K562 (cell line): ENCODE data around the gene KCNJ11. TPM values are rescaled to one million over a fixed set of nuclear protein-coding genes. Genes with fewer than 3 reads are reported as not detected.

ENCODE experiments used
- ATAC-seq: fragments of 200-7000 bp; cut with Tn5 transposase; 3 replicates; pipeline ENCODE4 v1.9.1; 2020; ENCODE audit warnings: moderate library complexity
- BruUV-seq: library from RNA; stranded (reverse); fragments of 400-500 nt; replicated peaks from 2 replicates; lab custom pipeline; 2021; lab: Mats Ljungman, UMichigan
- CTCF ChIA-PET: fragments of 300-600 bp; formaldehyde crosslinking; extraction: SDS; loops from one replicate; lab custom pipeline; 2021; ENCODE audit warnings: low intra/inter-chr PET ratio; lab: Yijun Ruan, JAX
- POLR2A ChIA-PET: fragments of 300-600, 350-650 bp; sonication (Branson Sonifier 250); formaldehyde crosslinking; extraction: SDS; loops from one replicate; lab custom pipeline; 2021; ENCODE audit warnings: antibody characterized with exemption, inconsistent platforms; lab: Yijun Ruan, JAX
- DNase-seq, 4 experiments: peaks; one replicate each; pipeline versions ENCODE4 v3.0.0 to v3.0.0-alpha.2; 2011 to 2018; ENCODE audit warnings: low spot score in 3 of 4, mixed read lengths in 3 of 4; ENCODE audit errors: extremely low read depth in 1 of 4
- FAIRE-seq: peaks from 2 replicates; lab custom pipeline; 2011; peaks lifted over from hg19 to GRCh38; lab: Jason Lieb, UNC
- H2AFZ ChIP-seq: 2 replicates; pipeline ENCODE4 v1.6.0; 2011; ENCODE audit warnings: low read depth, low read length, control low read depth, inconsistent platforms
- H3K27ac ChIP-seq: fragments of 200-600 bp; 3 replicates; pipeline ENCODE4 v1.8.0; 2011; ENCODE audit warnings: low read depth, mild to moderate bottlenecking, control low read depth, inconsistent platforms, low read length, moderate library complexity, mixed read lengths; ENCODE audit errors: extremely low read depth
- H3K27me3 ChIP-seq, 2 experiments: fragments of 300-600 bp in 1 of 2; 2 replicates in 1 of 2; 3 replicates in 1 of 2; pipeline versions ENCODE4 v1.6.0 to v1.8.0; 2011; ENCODE audit warnings: inconsistent platforms in 2 of 2, low read length in 2 of 2, mild to moderate bottlenecking in 1 of 2, mixed read lengths in 1 of 2, moderate library complexity in 1 of 2; ENCODE audit not compliant: control insufficient read depth in 2 of 2, insufficient read depth in 2 of 2
- H3K36me3 ChIP-seq: fragments of 300-600 bp; 3 replicates; pipeline ENCODE4 v1.8.0; 2011; ENCODE audit warnings: mild to moderate bottlenecking, low read length, inconsistent platforms; ENCODE audit not compliant: control insufficient read depth, insufficient read depth
- H3K4me1 ChIP-seq, 2 experiments: fragments of 200-600 bp in 1 of 2; replicated peaks in 1 of 2; 2 replicates in 1 of 2; 3 replicates in 1 of 2; pipeline versions ENCODE4 v1.5.1 to v1.8.0; 2011; ENCODE audit warnings: inconsistent platforms in 2 of 2, low read length in 2 of 2, mild to moderate bottlenecking in 1 of 2, mixed read lengths in 1 of 2, moderate library complexity in 1 of 2; ENCODE audit not compliant: control insufficient read depth in 2 of 2, insufficient read depth in 2 of 2
- H3K4me2 ChIP-seq: 2 replicates; pipeline ENCODE4 v1.6.1; 2011; ENCODE audit warnings: low read length, control low read depth, inconsistent platforms, mixed read lengths; ENCODE audit not compliant: insufficient read depth
- H3K4me3 ChIP-seq: fragments of 200-600 bp; sonication (generic), shearing (Covaris generic); 2 replicates; pipeline ENCODE4 v1.5.1; 2016; ENCODE audit warnings: control low read depth, inconsistent platforms
- H3K79me2 ChIP-seq: fragments of 200-600 bp; 3 replicates; pipeline ENCODE4 v1.8.0; 2011; ENCODE audit warnings: low read length, inconsistent platforms; ENCODE audit not compliant: control insufficient read depth, insufficient read depth
- H3K9ac ChIP-seq, 2 experiments: 2 replicates each; pipeline versions ENCODE4 v1.6.0 to v1.6.1; 2011; ENCODE audit warnings: low read depth in 2 of 2, low read length in 2 of 2, control low read depth in 1 of 2, inconsistent platforms in 1 of 2, mild to moderate bottlenecking in 1 of 2, mixed read lengths in 1 of 2; ENCODE audit not compliant: insufficient read depth in 1 of 2
- H3K9me1 ChIP-seq: one replicate; pipeline ENCODE4 v1.6.0; 2011; ENCODE audit warnings: inconsistent platforms, mild to moderate bottlenecking, low read length, moderate library complexity; ENCODE audit not compliant: control insufficient read depth, insufficient read depth
- H3K9me3 ChIP-seq: replicated peaks from 2 replicates; pipeline ENCODE4 v1.5.1; 2011; ENCODE audit warnings: low read depth, low read length, inconsistent platforms; ENCODE audit not compliant: control insufficient read depth, insufficient read depth
- H4K20me1 ChIP-seq: replicated peaks from 2 replicates; pipeline ENCODE4 v1.6.1; 2011; ENCODE audit warnings: low read length, inconsistent platforms, mixed read lengths; ENCODE audit not compliant: control insufficient read depth, insufficient read depth
- KAT8 ChIP-seq: fragments of 450-650 bp; IDR thresholded peaks from 2 replicates; pipeline ENCODE4 v1.6.1; 2016; ENCODE audit warnings: low read depth, mild to moderate bottlenecking
- STAT5A ChIP-seq: IDR thresholded peaks from 2 replicates; pipeline ENCODE4 v1.6.1; 2012; ENCODE audit warnings: low read length, inconsistent platforms, borderline replicate concordance
- WGBS: fragments of 100-300 bp; shearing (Covaris generic); methylation state at CpG from one replicate; pipeline ENCODE4 v1.1.6; 2016; ENCODE audit warnings: low coverage, mixed read lengths; ENCODE audit not compliant: insufficient coverage; ENCODE audit errors: missing lambda C conversion rate; 5-methylcytosine and 5-hydroxymethylcytosine counted together
- in situ Hi-C: fragments of 300-500 bp; cut with MboI; formaldehyde crosslinking; loops from 4 replicates; pipeline ENCODE4 v1.15.0; 2018; ENCODE audit warnings: inconsistent platforms, mixed read lengths
- intact Hi-C: fragments of 100-400 bp; cut with micrococcal nuclease; formaldehyde crosslinking; loops from 2 replicates; pipeline ENCODE4 v1.14.2; 2022
- polyA plus RNA-seq, 8 experiments: library from polyadenylated mRNA; depleted of rRNA in 4 of 8; stranded (reverse) in 5 of 8; unstranded in 3 of 8; fragments of >200 nt; fragmentation: Nextera tagmentation in 2 of 8; fragmentation: Illumina TruSeq in 1 of 8; extraction: Ambion mirVana in 2 of 8; extraction: Trizol in 1 of 8; gene quantifications; 2 replicates each; pipeline versions ENCODE4 v1.2.1 to v1.2.3, GENCODE V29; 2011 to 2014; ENCODE audit warnings: inconsistent platforms in 1 of 8, missing spikeins in 1 of 8
- total RNA-seq, 7 experiments: library from RNA; depleted of rRNA in 6 of 7; stranded (reverse); fragments of >200 nt in 6 of 7; fragmentation: Illumina TruSeq in 2 of 7; extraction: Trizol in 2 of 7; gene quantifications; 2 replicates each; pipeline versions ENCODE4 v1.2.1 to v1.2.3, GENCODE V29; 2011 to 2021; ENCODE audit warnings: low replicate concordance in 1 of 7
- TF ChIP-seq, protein P1 (sequence below): sonication (generic); formaldehyde crosslinking; IDR thresholded peaks from 2 replicates; pipeline ENCODE4 v1.8.0; 2022; ENCODE audit warnings: mild to moderate bottlenecking, missing genetic modification reagents
- TF ChIP-seq, protein P2 (sequence below): IDR thresholded peaks from 3 replicates; pipeline ENCODE4 v1.6.1; 2011; ENCODE audit warnings: borderline replicate concordance, mild to moderate bottlenecking, moderate library complexity; ENCODE audit not compliant: insufficient read length; ENCODE audit errors: extremely low read depth
- TF ChIP-seq, protein P3 (sequence below), 2 experiments: fragments of 250-450 bp in 1 of 2; fragments of 450-650 bp in 1 of 2; sonication (Bioruptor Pico) in 1 of 2; IDR thresholded peaks; 2 replicates each; pipeline versions ENCODE4 v1.6.1 to v1.8.0; 2016 to 2021; ENCODE audit warnings: mild to moderate bottlenecking in 2 of 2, moderate library complexity in 2 of 2, missing compliant biosample characterization in 1 of 2, missing genetic modification characterization in 1 of 2
- TF ChIP-seq, protein P4 (sequence below), 2 experiments: fragments of 450-650 bp; conservative IDR thresholded peaks; 2 replicates each; pipeline ENCODE4 v1.6.1; 2017; ENCODE audit warnings: mild to moderate bottlenecking in 2 of 2, moderate library complexity in 2 of 2
- TF ChIP-seq, protein P5 (sequence below): fragments of 450-650 bp; formaldehyde crosslinking; IDR thresholded peaks from 2 replicates; pipeline ENCODE4 v1.4.0; 2022; ENCODE audit warnings: missing genetic modification characterization

The KCNJ11 gene
- total and polyA plus RNA-seq, 9 of the 15 experiments (the other 6 are each of a cell fraction or from before 2014, with no cell fraction given) = 0.54 to 3.7 (median 0.86) TPM; not detected in 2

DNA sequence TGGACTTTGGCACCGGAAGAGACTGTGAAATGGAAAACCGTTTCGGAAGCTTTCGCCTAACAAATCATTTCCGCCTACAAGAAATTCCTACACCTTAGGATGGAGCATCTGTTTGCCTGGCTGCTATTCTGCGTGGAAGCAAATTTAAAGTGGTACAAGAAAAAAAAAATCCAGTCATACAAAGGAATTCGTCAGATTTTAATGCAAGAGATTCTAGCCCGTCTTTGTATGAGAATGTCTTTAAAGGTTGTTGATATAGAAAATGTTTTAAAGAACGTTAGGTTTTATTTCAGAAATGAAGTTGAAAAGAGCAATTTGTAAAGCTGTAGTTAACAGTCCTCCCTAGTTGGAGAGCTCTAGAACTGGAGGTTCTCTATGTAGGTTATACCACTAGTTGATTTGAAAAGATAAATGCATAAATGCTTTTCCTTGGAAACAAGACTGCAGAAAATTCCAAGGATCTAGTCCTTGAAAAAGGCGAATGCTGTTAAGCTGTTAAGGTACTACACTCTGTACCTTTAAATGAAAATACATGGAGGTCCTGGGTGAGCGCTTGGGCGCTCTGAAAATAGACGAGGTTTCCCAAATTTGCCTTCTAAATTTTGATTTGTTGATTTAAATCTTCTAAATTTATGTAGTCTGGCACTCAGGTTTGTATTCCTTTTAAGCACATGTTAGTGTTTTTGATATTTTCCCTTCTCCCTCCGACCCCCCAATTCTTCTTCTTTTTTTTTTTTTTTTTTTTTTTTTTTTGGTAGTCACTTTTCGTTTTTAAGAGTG is 34.4 kb downstream of the KCNJ11 start:
- WGBS = under 1% methylated on average over 13 of the region's 15 CpGs
- ChIA-PET CTCF (interaction anchor here (0.7 kb wide), 2 partner anchors 123 to 627 kb away, joined by 3 to 5 read pairs; no protein-coding TSS in a partner anchor), POLR2A (interaction anchor here (0.6 to 1.6 kb wide), 7 partner anchors 9 to 278 kb away, joined by 3 to 5 read pairs (median 4); no protein-coding TSS in a partner anchor)
- no peaks in the 10 kb centered on the region for H4K20me1 ChIP-seq
- H3K4me2 ChIP-seq = peak overlapping the region; percentile 83
- peak overlapping the region; percentile 88 for H2AFZ ChIP-seq
- H3K9ac ChIP-seq = peak overlapping the region; percentile 79 to 92
- peaks cover 33% of the 10 kb centered on the region; the same call in 2 of the 3 replicates for H3K36me3 ChIP-seq
- no peaks in the 10 kb centered on the region for H3K9me1 ChIP-seq
- no peaks in the 10 kb centered on the region for H3K27me3 ChIP-seq
- DNase-seq (peak in 2 of 4 experiments; percentile 12 to 28), ATAC-seq (no peak), FAIRE-seq (no peak)
- H3K4me3 ChIP-seq = peak overlapping the region; percentile 63
- BruUV-seq = TSS peak; percentile 54
- H3K79me2 ChIP-seq = peaks cover 60% of the 10 kb centered on the region
- H3K27ac ChIP-seq = peak overlapping the region; percentile 74
- in situ Hi-C loops = no loop called here
- H3K9me3 ChIP-seq = peaks cover 2% of the 10 kb centered on the region; the same call in 1 of the 2 replicates
- intact Hi-C loops = loop anchor here (2.0 kb wide), 2 partner anchors 77 to 123 kb away; partner anchors contain the start of gene NUCB2
- H3K4me1 ChIP-seq = peaks cover 7 to 25% of the 10 kb centered on the region in 2 experiments; a peak in 4 of 5 replicates
- TF ChIP-seq STAT5A (no peak), KAT8 (no peak)
- TF ChIP-seq, protein P1, sequence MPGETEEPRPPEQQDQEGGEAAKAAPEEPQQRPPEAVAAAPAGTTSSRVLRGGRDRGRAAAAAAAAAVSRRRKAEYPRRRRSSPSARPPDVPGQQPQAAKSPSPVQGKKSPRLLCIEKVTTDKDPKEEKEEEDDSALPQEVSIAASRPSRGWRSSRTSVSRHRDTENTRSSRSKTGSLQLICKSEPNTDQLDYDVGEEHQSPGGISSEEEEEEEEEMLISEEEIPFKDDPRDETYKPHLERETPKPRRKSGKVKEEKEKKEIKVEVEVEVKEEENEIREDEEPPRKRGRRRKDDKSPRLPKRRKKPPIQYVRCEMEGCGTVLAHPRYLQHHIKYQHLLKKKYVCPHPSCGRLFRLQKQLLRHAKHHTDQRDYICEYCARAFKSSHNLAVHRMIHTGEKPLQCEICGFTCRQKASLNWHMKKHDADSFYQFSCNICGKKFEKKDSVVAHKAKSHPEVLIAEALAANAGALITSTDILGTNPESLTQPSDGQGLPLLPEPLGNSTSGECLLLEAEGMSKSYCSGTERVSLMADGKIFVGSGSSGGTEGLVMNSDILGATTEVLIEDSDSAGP (CRISPR knock-in tag) = 0 out of 2 replicates have a peak, but pooled peaks have one; percentile 63
- TF ChIP-seq, protein P2, sequence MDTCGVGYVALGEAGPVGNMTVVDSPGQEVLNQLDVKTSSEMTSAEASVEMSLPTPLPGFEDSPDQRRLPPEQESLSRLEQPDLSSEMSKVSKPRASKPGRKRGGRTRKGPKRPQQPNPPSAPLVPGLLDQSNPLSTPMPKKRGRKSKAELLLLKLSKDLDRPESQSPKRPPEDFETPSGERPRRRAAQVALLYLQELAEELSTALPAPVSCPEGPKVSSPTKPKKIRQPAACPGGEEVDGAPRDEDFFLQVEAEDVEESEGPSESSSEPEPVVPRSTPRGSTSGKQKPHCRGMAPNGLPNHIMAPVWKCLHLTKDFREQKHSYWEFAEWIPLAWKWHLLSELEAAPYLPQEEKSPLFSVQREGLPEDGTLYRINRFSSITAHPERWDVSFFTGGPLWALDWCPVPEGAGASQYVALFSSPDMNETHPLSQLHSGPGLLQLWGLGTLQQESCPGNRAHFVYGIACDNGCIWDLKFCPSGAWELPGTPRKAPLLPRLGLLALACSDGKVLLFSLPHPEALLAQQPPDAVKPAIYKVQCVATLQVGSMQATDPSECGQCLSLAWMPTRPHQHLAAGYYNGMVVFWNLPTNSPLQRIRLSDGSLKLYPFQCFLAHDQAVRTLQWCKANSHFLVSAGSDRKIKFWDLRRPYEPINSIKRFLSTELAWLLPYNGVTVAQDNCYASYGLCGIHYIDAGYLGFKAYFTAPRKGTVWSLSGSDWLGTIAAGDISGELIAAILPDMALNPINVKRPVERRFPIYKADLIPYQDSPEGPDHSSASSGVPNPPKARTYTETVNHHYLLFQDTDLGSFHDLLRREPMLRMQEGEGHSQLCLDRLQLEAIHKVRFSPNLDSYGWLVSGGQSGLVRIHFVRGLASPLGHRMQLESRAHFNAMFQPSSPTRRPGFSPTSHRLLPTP = no peak
- TF ChIP-seq, protein P3, sequence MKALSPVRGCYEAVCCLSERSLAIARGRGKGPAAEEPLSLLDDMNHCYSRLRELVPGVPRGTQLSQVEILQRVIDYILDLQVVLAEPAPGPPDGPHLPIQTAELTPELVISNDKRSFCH (CRISPR knock-in tag; IDR thresholded peaks at IDR 0.05) = no peak
- TF ChIP-seq, protein P3 (tag; IDR thresholded peaks at IDR 0.05) = no peak
- TF ChIP-seq, protein P4, sequence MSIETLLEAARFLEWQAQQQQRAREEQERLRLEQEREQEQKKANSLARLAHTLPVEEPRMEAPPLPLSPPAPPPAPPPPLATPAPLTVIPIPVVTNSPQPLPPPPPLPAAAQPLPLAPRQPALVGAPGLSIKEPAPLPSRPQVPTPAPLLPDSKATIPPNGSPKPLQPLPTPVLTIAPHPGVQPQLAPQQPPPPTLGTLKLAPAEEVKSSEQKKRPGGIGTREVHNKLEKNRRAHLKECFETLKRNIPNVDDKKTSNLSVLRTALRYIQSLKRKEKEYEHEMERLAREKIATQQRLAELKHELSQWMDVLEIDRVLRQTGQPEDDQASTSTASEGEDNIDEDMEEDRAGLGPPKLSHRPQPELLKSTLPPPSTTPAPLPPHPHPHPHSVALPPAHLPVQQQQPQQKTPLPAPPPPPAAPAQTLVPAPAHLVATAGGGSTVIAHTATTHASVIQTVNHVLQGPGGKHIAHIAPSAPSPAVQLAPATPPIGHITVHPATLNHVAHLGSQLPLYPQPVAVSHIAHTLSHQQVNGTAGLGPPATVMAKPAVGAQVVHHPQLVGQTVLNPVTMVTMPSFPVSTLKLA (conservative IDR thresholded peaks at IDR 0.05) = 0 out of 4 replicates have a peak, but pooled peaks of 1 of the 2 experiments have one; percentile 22
- TF ChIP-seq, protein P5, sequence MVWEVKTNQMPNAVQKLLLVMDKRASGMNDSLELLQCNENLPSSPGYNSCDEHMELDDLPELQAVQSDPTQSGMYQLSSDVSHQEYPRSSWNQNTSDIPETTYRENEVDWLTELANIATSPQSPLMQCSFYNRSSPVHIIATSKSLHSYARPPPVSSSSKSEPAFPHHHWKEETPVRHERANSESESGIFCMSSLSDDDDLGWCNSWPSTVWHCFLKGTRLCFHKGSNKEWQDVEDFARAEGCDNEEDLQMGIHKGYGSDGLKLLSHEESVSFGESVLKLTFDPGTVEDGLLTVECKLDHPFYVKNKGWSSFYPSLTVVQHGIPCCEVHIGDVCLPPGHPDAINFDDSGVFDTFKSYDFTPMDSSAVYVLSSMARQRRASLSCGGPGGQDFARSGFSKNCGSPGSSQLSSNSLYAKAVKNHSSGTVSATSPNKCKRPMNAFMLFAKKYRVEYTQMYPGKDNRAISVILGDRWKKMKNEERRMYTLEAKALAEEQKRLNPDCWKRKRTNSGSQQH (CRISPR knock-in tag) = no peak
